Ovary (tissue), 3 donors: ENCODE measurements around the gene CYP19A1.

ENCODE experiments used
- EP300 ChIP-seq: sonication (generic); formaldehyde crosslinking; IDR thresholded peaks from one replicate; pipeline ENCODE4 v1.6.1; 2017; ENCODE audit warnings: antibody characterized with exemption
- POLR2A ChIP-seq: fragments of 450-650 bp; IDR thresholded peaks from one replicate; pipeline ENCODE4 v1.6.1; 2017; ENCODE audit warnings: antibody characterized with exemption, mild to moderate bottlenecking, moderate library complexity
- TF ChIP-seq, protein P1 (sequence below), 3 donors: fragments of 450-650 bp in 2 of 3; fragments of 200-600 bp in 1 of 3; IDR thresholded peaks; one replicate each; pipeline versions ENCODE4 v1.5.1 to v1.8.0; 2016 to 2022; ENCODE audit warnings: antibody characterized with exemption in 3 of 3, mild to moderate bottlenecking in 1 of 3
- donor health status: DM: no; HTN: no; CAD: no.

DNA sequence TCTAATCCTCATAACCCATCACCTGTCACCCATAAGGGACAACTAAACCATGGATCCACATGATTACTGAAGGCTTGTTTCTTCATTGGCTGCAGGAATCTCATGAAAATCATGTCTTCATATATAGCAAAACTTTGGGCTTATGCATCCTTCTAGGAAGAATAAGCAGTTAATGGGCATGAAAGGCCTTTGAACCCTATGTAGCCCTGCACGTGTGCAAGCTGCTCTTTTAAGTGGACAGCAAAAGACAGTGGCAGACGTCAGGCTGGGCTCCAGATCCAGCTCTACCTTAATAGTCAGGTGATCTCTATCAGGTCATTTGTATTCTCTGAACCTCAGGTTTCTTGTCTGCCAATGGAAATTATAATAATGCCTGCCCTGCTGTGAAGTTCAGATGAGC, 18.9 kb downstream of the CYP19A1 start:
- TF ChIP-seq, protein P1, sequence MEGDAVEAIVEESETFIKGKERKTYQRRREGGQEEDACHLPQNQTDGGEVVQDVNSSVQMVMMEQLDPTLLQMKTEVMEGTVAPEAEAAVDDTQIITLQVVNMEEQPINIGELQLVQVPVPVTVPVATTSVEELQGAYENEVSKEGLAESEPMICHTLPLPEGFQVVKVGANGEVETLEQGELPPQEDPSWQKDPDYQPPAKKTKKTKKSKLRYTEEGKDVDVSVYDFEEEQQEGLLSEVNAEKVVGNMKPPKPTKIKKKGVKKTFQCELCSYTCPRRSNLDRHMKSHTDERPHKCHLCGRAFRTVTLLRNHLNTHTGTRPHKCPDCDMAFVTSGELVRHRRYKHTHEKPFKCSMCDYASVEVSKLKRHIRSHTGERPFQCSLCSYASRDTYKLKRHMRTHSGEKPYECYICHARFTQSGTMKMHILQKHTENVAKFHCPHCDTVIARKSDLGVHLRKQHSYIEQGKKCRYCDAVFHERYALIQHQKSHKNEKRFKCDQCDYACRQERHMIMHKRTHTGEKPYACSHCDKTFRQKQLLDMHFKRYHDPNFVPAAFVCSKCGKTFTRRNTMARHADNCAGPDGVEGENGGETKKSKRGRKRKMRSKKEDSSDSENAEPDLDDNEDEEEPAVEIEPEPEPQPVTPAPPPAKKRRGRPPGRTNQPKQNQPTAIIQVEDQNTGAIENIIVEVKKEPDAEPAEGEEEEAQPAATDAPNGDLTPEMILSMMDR (IDR thresholded peaks at IDR 0.05) = no peak
- TF ChIP-seq POLR2A = no peak
- TF ChIP-seq EP300 = no peak
